Measurements from ENCODE around the gene MAN2A1.
"Not testable (repeated sequence)": the region's sequence is repeated elsewhere in the genome, so short reads cannot be mapped to it uniquely, and the experiment has no call there.

MAN2A1 gene

DNA sequence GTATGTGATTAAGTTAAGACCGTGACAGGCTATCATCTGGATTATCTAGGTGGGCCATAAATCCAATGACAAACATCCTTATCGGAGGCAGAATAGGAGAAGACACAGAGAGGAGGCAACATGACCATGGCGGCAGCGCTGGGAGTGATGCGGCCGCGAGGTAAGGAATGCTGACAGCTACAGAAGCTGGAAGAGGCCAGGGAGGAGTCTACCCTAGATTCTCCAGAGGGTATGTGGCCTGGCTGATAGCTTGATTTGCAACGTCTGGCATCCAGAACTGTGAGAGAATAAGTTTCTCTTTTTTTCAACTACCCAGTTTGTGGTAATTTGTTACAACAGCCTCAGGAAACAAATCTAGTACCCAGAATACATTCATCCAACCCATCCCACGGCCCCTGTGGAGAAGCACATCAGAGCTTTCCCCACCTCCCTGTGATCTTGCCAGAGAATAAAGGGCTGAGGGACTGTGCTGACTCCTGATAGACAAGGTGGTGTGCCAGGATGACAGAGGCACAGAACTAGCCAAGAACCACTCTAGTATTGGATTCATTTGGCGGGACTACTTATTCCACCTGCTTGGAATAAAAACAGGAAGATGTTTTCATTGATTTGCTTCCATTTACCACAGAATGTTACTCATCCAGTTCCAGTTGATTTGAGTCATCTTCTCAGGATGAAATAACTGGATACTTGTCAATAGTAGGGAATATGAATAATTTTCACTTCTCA lies 187.4 kb downstream of the MAN2A1 start:
- no peak for DNase-seq

- no peak for DNase-seq
Measured at GRCh38 chr5:109877670-109878045, 187.9 kb downstream of the MAN2A1 start.

- no peak for DNase-seq
Measured at GRCh38 chr5:109878887-109879286, 189.2 kb downstream of the MAN2A1 start.

GRCh38 chr5:109880907-109881685 lies 191.4 kb downstream of the MAN2A1 start:
- no peak for DNase-seq

- no peak for DNase-seq
Measured at GRCh38 chr5:109882546-109882945, 192.8 kb downstream of the MAN2A1 start.

GRCh38 chr5:109884676-109885075 lies 194.9 kb downstream of the MAN2A1 start:
- no peak for DNase-seq

GRCh38 chr5:109885205-109885604 lies 195.5 kb downstream of the MAN2A1 start:
- DNase-seq, result no peak

DNA sequence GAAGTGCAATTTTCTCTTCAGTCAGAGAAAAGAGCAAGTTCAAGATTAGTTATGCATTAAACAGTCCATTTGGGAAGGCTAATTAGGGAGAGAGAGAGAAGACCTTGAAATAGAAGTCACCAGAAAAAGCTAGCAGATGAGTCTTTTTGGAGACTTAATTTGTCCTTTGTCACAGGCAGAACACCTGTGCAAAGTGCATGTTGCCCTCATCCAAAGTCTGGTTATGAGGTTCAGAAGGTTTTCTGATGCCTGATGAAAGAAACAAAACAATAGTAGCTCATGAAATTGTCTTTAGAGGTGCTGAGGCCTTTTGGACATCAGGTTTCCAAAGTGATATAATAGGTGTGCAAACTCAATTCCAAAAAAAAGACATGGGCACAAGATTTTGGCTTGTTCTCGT lies 199.3 kb downstream of the MAN2A1 start:
- DNase-seq, result no peak

DNA sequence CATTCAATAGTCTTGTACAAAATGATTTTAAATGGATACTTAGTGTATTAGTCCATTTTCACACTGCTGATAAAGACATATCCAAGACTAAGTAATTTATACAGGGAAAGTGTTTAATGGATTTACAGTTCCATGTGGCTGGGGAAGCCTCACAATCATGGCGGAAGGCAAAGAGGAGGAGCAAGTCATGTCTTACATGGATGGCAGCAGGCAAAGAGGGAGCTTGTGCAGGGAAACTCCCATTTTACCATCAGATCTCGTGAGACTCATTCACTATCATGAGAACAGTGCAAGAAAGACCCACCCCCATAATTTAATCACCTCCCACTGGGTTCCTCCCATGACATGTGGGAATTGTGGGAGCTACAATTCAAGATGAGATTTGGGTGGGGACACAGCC lies 203.5 kb downstream of the MAN2A1 start:
- not testable (repeated sequence) for DNase-seq

DNA sequence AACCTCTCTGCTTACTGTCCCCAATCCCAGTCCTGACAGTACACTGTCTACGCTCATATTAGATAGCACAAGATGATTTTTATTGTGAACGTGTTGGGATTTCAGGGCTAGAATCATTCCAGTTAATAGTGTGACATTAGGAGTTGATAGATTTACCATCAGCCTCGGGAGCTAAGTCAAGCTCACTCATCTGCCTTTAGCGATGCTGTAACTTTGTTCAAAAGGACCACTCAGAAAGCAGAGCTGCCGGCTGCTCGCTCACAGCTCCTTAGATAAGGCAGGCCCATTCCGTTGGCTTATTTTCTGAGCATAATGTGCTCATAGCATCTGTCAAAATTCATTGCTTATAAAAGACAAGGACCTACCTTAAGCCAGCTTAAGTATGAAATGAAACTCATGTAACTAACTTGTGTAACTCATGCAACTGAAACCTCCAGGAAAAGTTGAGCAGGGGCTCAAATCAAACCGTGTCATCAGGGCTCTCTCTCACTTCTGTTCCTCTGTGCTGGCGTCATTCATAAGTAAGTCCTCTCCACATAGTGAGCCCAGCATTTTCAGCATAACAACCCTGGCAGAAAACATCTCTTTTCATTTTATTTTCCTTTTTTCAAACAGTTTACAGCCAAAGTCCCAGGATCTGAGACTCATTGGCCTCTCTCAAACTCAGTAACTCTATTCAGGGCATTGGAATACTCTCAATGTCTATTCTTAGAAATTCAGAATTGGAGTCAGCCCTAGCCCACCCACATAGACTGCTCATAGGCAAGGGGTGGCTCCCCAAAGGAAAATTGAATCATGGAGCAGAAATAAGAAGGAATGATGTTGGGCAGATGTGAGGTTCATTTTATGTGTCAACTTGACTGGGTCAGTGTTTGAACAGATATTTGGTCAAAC lies 208.8 kb downstream of the MAN2A1 start:
- no peak for DNase-seq

GRCh38 chr5:109899163-109899535 lies 209.4 kb downstream of the MAN2A1 start:
- no peak for DNase-seq

DNA sequence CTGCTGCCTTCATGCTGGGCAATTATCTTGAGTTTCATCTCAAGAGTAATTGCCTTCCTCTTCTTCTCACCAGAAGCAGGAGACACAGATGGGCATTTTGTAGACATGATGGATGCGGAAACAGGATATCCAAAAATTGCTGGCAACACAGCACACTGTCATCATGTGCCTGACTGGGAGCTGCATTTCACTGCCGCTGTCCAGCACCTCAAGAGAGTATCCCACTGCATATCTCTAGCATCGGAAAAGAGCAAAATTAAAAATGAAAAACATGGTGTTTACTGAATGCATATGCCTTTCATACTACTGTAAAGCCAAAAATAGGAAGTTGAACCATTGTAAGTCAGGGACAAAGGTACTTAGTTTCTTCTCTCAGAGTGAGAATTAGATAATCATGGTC lies 210.7 kb downstream of the MAN2A1 start:
- no peak for DNase-seq

DNA sequence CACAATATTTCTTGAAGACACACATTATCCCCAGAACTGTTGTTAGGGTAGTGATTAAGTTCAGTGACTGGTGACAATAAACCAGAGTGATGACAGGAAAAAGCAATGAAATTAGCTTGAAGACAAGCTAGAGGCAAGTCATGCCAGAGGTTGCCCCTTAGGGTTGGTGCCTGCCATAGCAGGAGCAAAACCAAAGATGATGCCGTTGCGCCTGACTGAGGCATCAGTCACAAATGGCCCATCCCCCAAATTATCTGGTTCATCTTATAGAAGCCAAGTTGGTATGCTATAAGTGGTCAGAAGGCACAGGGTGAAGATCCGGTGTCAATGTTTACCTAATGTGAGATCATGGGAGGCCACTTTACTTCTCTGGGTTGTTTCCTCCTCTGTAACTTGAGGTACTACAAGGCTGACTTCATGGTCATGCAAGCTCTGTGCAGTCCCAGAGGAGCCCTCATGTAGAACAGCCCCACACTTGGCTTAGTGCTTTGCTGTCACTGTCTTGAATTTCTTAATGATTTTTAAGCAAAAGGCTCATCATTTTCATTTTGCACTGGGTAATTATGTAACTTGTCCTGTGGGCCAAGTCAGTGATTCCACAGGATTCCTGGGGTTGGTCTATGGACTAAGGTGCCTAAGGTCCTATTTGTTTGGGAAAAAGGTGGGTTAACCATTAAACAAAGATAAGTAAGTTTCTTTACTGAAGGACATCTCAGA lies 211.3 kb downstream of the MAN2A1 start:
- no peak for DNase-seq

GRCh38 chr5:109901628-109901981 lies 211.9 kb downstream of the MAN2A1 start:
- DNase-seq, result no peak

- no peak for DNase-seq
Measured at GRCh38 chr5:109903061-109903460, 213.3 kb downstream of the MAN2A1 start.

DNA sequence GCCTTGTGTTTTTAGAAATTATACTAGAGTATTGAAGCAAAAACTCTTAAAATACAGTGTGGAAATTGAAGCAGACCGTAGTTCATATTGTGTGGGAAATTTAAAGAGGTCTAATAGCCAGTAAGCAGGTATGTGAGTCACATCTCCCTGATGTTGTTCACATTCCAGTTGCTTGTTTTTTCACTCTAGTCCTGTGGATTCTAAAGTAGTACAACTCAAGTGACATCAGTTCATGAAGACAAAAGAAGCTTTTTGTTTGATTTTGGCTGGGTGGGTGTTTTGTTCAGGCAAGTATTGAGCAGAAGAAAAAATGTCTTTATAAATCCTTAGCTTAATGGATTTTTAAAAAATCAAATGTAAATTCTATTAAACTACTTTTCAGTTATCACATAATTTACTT lies 216.2 kb downstream of the MAN2A1 start:
- DNase-seq, result no peak

DNA sequence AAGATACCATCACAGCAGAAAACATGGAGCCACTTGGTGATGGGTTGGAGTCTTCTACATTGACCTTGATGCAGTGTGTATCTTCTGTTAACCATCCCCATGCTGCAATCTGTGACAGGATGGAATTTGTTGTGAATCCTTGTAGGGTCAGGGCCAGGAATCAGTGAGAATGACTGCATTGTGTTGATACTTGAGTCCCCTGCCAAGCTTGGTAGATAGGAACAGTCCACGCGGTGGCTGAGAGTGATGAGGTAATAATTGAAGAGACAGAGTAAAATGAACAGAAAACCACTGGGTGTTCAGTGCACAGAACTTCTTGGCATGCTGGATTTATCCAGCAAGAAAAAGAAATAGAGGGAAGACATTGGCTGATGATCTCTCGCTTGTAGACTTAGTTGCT lies 217.5 kb downstream of the MAN2A1 start:
- DNase-seq, result no peak

GRCh38 chr5:109907731-109908130 lies 218.0 kb downstream of the MAN2A1 start:
- no peak for DNase-seq

DNA sequence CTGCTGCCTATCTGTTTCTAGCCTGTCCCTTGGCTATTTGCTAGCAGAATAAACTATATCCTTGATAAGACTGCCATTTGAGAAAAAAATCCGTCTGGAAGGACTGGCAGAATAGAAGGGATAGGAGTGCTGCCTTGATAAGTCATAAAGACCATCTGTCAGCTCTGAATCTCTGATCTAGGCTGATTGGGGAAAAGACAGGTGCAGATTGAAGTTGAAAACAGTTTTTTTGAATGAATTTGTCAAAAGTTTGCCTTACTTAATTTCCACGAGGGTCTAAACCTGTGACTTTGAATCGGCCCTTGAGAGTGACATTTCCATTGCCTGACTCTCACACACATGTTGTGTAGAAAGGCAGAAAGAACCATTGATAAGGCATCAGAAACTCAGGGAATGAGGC lies 218.6 kb downstream of the MAN2A1 start:
- no peak for DNase-seq

DNA sequence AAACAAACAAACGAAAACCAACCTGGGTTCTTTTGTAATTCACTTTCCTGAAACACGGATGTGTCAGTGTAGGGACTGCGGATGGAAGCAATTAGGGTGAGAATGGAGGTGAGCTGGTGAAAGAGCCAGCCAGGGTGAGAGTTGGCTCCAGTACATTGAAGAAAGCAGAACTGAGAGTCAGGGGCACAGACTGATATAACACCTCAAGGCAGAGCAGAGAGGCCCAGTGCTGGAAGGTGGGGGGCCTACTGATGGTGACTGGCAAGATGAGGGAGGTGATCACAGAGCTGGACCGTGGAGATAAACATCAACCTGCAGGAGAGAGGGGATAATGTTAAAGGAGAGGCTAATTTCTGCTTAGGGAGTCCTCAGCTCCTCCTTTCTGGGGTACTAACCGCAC lies 221.1 kb downstream of the MAN2A1 start:
- DNase-seq, result no peak

- DNase-seq, result no peak
Measured at GRCh38 chr5:109911731-109912130, 222.0 kb downstream of the MAN2A1 start.

GRCh38 chr5:109914906-109915305 lies 225.2 kb downstream of the MAN2A1 start:
- DNase-seq, result no peak
